SU-DHL-6 (cell line): Measurements from ENCODE around the gene TUBB.

Experiments
- CTCF ChIP-seq: fragments of 200-600 bp; sonication (generic); IDR thresholded peaks from one replicate; pipeline ENCODE4 v1.5.1; 2017; ENCODE audit warnings: antibody characterized with exemption, mild to moderate bottlenecking, low read length, moderate library complexity; ENCODE audit not compliant: insufficient read depth, poor library complexity, severe bottlenecking
- EZH2phosphoT487 ChIP-seq: fragments of 200-600 bp; sonication (generic), shearing (Covaris generic); conservative IDR thresholded peaks from 2 replicates; pipeline ENCODE4 v1.6.1; 2018; ENCODE audit warnings: mild to moderate bottlenecking, antibody characterized with exemption, low read length, moderate library complexity, mixed read lengths

GRCh38 chr6:30696432-30696831, 23.7 kb upstream of the TUBB start:
- TF ChIP-seq CTCF, result no peak
- TF ChIP-seq EZH2phosphoT487, result no peak
